AML-193 (cell line): ENCODE results near the gene SHC3.

Experiments used
- DNase-seq, 2 experiments: peaks; one replicate each; lab custom pipeline; 2025; lab: John Stamatoyannopoulos, UW

The SHC3 gene

DNA sequence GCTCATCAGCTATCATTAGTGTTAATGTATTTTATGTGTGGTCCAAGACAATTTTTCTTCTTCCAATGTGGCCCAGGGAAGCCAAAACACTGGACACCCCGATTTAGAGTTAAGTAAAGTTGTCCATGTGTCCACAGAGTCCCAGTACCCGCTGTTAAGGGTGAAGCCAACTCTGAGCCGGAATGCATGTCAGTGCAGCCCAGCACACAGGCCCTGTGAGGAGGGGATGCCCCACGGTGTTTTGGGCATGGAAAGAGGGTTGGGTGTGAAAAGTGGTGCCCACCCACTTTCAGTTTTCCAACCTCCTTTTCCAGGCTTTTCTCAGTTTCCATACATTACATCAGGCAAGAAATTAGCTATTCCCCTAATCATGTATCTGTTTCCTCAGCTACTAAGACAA is 24.4 kb downstream of the SHC3 start:
- DNase-seq = no peak

DNA sequence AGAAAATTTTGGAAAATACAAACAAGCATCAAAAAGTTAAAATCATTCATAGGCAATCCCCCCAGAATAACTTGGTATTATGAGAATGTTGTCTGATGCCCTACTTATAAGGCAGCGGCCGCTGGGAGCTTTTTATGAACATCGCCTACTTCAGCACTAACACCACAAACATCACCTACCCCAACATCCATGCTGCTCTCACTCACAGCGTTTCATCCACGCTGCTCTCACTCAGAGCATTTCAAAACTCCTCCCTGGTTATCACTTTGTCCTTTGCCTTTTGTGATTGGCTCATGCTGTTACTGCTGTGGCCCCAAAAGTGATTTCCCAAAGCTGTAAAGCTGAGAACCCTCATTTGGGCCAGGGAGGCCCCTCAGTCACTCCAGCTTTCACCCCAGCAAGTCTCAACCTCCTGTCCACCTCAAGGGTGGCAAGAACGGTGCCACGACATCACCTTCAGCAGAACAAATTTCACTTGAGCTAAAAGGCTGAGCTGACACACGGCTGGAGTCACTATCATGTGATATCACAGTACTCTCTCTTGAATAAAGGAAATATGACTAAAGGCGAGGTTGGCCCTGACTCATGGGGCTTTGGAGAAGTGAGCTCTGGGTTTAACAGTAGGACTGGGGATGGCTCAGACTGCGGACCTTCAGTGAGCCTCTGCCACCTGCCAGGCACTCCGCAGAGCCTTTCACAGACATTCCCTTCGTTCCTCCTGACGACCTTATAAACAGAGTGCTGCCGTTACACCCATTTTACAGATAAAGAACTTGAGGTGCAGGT is 25.2 kb downstream of the SHC3 start:
- DNase-seq = no peak

DNA sequence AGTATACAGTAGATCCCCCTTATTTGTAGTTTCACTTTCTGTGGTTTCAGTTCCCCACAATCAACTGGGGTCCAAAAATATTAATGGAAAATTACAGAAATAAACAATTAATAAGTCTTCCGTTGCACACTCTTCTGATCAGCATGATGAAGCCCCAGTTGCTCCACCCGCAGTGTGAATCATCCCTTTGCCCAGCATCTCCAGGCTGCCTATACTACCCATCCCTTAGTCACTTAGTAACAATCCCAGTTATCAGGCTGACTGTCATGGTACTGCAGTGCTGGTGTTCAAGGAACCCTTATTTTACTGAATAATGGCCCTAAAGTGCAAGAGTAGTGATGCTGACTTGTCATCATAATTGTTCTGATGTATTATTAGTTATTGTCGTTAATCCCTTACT is 28.9 kb downstream of the SHC3 start:
- no peak for DNase-seq

DNA sequence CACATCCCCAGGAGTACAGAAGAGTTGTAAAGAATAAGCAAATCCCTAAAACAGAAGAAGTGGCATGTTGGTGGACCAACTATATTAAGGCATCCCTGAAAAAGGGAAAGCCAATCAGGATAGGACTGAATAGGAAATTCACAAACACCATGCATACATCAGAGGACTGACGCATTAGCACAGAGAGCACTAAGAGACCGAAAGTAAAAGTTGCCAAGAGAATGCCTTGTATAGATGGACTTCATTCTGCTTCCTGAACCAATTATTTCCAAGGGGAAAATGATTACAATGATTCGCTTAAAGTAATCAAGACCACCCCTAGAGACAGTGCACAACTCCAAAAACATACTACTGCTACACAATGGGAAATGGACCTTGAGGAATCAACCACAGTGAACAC is 33.5 kb downstream of the SHC3 start:
- no peak for DNase-seq

DNA sequence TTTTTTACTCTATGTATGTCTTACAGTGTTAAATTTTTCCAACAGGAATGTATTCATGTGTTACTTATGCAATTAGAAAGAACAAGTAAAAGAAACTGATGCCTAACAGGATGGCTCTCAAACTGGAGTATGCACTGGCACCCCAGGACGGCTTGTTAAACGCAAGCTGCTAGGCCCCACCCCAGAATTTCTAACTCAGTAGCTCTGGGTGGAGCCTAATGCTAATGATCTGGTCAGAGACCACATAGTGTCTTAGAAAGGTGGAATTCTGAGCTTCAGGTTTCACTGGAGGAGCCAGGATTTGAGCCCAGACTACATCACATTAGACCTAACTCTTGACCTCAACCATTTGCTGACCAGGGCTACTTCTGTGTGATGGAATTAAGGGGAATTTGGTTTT is 34.4 kb downstream of the SHC3 start:
- no peak for DNase-seq

DNA sequence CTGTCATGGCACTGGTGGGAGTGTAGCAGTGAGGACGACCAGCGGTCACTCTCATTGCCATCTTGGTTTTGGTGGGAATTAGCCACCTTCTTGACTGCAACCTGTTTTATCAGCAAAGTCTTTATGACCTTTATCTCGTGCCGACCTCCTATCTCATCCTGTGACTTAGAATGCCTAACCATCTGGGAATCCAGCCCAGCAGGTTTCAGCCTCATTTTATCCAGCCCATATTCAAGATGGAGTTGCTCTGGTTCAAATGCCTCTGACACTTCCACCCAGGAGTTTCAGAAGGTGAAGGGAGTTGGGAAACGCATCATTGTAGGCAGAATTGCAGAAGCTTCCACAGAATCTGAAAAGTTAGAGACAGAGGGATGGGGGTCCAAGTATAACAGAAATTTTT is 35.4 kb downstream of the SHC3 start:
- DNase-seq = no peak

DNA sequence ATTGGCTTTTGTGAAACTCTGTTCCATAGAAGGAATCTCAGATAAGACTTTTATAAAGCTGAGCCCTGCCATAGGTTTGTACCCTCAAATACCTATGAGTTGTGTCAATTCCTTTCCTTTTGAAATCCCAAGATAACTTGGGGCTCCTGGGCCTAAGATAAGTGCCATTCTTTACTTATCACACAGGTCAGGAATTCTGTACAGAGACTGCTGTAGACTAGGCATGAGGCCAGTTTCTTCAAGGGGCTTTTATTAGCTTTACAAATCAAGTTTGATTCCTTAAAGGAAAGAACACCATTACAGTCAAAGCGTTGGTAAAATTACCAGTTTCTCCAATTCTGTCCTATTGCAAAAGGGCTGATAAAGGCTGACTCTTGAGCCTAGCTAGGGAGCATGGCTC is 39.2 kb downstream of the SHC3 start:
- DNase-seq = no peak

DNA sequence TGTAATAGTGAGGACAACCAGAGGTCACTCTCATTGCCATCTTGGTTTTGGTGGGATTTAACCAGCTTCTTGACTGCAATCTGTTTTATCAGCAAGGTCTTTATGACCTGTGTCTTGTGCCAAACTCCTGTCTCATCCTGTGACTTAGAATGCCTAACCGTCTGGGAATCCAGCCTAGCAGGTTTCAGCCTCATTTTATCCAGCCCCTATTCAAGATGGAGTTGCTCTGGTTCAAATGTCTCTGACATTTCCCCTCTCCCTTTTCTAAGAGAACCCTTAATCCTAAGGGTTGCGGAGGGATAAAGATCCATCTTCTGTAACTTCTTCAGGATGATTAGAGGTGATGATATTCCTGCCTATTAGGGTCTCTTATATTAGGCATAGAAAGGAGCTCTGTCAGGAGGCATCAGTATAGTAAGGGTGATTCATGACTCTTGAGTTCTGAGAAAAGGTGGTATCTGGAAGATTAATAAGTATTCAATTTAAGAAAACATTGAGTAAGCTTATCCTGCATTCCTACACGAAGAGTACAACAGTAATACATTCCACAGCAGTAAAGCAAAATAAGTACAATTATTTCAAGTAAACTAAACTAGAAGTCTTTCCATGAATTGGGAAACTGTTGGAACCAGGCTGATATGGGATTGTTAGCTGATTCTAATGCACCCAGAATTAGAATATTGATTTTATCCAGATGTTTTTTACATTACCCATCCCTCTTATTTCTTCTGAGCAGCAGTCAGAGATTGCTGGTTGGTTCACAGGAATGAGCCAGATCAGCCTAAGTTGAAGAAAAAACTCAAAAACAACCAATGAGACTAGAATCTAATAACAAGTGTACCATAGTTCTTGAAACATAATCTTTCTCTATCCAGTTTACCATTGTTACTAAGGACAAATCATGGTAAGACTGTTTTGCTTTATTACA is 39.9 kb downstream of the SHC3 start:
- no peak for DNase-seq

DNA sequence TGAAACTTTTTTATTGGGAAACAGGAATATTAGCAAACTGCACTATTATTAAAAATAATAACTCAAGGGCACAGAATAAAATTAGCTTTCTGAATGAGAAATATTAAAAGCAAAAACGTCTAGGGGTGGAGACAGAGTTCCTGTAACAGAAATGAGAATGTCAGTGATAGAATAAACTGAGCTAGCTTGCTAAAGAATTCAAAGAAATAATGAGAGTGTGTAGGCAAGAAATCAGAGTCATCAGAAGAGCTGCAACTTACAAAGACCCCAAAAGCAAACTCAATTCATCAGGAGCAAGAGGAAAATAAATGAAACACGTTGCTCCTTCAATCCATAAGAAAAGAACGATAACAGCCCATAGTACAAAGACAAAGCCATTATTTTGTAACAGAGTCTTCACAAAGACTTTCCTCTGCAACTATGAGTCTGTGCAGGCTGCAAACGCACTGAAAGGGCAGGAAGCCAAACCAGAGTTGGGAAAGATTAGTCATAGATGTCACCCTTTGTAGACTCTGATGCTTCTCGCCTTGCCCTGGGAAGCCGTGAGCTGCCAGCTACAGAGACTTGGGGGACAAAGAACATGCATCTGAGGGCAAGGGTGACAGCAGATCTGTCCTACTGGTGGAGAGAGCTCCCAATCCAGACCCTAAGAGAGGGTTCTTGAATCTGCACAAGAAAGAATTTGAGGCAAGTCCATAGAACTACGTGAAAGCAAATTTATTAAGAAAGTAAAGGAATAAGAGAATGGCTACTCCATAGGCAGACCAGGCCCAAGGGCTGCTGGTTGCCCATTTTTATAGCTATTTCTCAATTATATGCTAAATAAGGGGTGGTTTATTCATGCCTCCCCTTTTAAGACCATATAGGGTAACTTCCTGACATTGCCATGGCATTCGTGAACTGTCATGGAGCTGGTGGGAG is 40.8 kb downstream of the SHC3 start:
- no peak for DNase-seq

DNA sequence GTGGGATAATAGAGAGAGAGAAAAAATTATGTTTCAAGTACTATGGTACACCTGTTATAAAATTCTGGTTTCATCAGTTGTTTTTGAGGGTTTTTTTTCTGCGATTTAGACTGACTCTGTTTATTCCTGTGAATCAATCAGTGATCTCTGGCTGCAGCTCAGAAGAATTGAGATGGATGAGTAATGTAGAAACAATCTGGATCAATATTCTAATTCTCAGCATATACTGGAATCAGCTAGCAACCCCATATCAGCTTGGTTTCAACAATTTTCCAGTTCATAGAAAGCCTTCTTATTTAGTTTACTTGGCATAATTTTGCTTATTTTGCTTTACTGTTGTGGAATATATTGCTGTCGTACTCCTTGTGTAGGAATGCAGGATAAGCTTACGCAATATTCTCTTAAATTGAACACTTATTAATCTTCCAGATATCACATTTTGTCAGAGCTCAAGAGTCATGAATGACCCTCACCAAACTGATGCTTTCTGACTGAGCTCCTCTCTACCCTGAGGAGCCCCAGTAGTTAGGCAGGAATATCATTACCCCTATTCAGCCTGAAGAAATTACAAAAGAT is 42.9 kb downstream of the SHC3 start:
- DNase-seq = no peak

DNA sequence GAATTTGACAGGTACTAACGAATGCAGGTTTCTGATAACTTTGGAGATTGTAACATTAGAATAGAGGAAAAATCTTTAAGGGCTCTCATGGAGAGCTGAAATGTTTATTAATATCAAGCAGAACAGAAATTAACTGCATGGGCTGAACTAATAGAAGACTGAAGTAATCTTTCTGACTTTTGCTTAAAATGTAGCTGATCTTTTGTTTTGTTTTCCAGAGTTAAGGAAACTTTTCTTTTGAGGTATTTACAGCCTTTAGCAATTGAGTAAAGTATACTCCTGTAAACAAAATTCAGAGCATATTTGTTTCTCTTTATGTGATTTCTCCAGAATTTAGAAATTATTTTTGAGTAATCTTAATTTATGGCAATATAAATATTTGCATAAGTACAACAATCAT is 43.9 kb downstream of the SHC3 start:
- DNase-seq = no peak

DNA sequence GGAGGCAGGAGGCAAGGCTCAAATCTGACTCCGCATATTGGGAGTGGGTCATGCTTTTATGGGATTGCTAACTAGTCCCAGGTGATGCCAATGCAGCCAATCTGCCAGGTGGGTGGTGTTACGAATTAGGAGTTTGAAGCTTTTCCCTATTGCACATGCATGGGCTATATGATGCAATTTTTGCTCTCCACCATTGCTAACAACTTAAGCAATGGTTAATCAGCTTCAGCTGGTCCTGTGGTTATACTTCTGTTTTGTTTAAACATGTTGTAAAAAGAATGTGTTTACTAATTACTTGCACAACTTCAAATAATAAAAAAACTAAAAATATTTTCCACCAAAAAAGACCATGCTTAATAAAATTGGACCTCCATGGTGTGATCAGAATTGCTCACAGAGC is 55.7 kb downstream of the SHC3 start:
- DNase-seq = no peak

DNA sequence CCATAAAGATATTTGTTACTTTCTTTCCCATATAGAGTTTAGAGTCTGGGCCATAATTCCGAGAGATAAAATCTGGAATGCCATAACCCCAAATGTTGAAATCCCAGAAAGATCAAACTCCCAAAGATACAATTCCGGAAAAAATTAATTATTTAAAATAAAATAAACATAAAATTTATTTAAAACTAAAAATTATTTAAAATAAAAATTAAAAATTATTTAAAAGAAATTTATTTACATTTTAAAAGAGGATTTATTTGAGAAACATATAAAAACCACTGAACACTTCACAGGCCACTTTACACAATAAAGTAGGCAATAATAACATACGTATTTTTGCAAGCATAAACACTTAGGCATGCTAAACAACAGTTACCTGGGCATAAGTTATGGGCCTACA is 57.9 kb downstream of the SHC3 start:
- no peak for DNase-seq

DNA sequence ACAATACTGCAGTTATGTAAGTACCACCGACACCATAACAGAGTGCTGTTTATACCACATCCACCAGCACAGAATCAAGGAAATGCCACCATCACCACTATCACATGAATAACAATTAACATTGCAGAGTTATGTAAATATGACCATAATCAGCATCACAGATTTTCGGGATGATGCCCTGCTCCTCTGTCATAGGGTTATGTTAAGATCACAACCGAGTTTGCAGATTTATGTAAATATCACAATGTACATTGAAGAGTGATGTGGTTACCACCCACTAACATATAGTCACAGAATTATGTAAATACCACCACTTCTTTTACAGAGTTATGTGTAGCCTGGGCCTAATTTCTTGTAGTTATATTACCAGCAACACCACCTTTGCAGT is 61.8 kb downstream of the SHC3 start:
- no peak for DNase-seq

DNA sequence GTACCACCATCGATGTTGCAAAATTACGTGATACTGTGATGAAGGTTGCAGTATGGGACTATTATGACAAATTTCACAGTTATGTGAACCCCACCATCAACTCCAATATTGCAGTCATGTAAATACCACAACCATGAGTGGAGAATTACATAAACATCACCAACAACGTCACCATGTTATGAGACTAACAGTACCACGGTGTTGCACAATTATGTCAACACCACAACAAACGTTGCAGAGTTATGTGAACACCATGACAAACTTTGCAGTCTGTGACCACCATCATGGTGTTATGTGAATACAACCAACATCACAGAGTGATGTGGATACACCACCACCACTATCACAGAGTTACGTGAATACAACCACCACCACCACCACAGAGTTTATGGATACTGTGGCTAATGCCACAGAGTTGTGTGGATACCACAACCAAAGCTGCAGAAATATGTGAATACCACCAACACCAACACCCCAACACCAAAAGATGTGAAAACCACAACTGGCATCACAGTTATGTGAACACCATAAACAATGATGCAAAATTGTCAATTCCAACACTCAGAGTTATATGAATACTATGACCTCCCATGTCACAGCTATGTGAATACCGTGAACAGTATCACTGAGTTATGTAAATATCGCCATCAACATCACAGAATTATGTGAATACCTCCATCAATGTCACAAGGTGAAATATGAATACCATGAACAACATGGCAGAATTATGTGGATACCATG is 62.4 kb downstream of the SHC3 start:
- no peak for DNase-seq

DNA sequence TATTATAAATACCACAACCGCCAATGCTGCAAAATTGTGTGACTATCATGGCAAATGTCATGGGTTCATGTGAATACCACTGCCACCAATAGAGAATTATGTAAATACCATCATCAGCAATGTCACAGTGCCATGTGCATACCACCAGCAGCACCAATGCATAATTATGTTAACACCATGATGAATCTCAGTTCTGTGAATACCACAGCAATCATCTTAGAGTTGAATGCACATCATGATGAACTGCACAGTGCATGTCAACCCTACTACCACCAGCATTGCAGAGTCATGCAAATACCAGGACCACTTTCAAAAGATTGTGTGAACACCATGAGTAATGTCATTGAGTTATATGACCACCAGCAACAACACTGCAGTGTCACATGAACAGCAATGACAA is 63.2 kb downstream of the SHC3 start:
- no peak for DNase-seq

DNA sequence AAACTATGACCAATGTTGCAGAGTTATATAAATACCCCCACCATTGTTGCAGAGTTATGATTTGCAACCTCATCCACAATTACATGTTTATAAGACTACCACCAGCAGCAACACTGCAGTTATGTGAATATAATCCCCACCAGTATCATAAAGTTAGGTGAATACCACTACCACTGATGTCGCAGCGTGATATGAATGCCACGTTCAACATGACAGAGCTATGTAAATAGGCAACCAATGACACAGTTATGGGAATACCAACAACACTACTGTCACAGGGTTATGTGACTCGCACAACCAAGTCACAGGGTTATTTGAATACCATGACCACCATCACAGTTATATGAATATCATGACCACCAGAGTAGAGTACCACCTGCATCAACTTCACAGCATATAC is 63.9 kb downstream of the SHC3 start:
- no peak for DNase-seq

DNA sequence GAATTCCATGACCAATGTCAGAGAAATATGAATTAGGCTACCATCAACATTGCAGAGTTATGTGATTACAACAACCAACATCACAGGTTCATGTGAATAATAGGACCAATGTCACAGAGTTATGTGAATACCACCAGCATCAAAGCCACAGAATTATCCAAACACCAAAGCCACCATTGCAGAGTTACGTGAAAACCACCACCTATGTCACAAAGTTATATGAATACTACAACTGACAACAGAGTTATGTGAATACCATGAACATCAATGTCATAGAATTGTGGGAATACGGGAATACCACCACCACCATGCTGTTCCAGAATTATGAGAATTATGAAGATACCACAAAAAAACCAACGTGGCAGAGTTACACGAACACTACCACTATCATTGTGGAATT is 64.8 kb downstream of the SHC3 start:
- DNase-seq = no peak

DNA sequence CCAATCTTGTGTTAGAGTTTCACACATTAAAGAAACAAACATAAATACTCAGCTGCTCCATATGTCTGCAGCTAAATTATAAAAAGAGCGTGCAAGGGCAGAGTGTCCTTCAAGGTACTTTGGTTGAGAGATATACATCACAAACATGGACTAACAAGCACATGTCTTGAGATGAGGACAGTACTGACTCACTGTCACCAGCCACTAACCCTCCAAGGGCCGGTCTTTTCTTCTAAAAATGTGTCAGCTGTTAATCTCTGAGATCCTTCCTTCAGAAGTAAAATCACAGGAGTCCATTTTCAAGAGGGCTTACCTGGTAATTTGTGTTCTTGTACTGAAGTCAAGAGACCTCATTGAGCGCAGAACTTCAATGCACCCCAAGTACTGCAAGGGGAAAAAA is 66.4 kb downstream of the SHC3 start:
- DNase-seq = no peak

DNA sequence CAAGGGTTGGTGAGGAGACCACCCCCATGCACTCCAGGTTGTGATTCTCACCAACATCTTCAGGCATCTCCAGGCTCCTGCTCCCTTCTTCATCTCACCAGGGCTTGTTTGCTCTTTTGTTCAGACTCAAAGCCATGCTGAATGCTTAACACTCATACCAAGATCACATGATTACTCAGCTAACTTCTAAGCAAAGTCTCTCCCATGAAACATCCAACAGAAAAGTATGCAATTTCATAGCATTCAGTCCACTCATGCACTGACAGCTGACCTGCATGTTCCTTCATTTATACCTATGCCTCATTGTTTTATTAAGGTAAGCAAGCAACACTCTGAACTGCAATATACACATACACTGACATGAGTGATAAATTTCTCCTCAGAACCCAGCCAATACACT is 69.0 kb downstream of the SHC3 start:
- DNase-seq = no peak

DNA sequence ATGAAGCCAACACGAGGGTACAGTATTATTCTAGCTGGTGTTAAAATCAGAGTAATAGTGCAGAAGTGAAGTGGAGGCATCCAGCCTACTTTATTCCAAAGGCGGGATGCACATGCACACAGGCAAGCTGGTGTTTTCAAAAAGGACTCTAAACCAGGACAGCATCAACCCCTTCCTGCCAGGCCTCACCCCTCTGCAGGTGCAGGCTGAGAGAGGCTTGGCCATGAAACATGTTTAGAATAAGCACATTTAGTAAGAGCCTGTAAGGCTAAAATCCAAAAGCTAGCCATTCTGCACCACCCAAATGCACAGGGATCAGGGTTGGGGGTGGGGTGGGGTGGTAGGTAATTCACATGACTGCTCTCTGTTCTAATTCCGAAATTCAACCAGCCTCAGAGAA is 71.2 kb downstream of the SHC3 start:
- no peak for DNase-seq
